B cell (primary cell): ENCODE data around the gene NMNAT1.

Experiments used
- EZH2 ChIP-seq: IDR thresholded peaks from 2 replicates; pipeline ENCODE4 v1.6.1; 2012; ENCODE audit warnings: borderline replicate concordance, low read depth, mild to moderate bottlenecking, moderate library complexity, low read length; ENCODE audit not compliant: insufficient read depth, poor library complexity, severe bottlenecking
- TF ChIP-seq, protein P1 (sequence below): fragments of 200-600 bp; IDR thresholded peaks from one replicate; pipeline ENCODE4 v1.8.0; 2022; ENCODE audit warnings: antibody characterized with exemption, mild to moderate bottlenecking

DNA sequence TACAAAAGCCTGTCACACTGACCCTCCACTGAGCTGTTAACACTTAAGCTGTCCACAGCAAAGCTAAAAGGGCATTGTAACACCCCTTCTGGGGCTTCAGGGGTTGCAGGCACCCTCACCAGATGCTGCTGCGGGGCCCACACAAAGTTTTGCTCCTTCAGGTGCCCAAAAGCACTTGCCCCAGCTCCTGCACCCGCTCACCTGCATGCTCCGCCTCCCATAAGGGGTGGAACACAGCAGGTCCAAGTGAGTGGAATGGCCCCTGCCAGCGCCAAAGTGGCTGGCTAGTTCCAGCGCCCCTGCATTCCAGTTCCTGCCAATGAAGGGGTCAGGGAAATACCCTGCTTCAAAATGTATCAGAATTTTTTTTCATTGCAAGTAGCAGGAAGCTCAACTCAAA, 46.5 kb downstream of the NMNAT1 start:
- TF ChIP-seq, protein P1, sequence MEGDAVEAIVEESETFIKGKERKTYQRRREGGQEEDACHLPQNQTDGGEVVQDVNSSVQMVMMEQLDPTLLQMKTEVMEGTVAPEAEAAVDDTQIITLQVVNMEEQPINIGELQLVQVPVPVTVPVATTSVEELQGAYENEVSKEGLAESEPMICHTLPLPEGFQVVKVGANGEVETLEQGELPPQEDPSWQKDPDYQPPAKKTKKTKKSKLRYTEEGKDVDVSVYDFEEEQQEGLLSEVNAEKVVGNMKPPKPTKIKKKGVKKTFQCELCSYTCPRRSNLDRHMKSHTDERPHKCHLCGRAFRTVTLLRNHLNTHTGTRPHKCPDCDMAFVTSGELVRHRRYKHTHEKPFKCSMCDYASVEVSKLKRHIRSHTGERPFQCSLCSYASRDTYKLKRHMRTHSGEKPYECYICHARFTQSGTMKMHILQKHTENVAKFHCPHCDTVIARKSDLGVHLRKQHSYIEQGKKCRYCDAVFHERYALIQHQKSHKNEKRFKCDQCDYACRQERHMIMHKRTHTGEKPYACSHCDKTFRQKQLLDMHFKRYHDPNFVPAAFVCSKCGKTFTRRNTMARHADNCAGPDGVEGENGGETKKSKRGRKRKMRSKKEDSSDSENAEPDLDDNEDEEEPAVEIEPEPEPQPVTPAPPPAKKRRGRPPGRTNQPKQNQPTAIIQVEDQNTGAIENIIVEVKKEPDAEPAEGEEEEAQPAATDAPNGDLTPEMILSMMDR = no peak
- TF ChIP-seq EZH2 = no peak
